SK-N-SH (cell line): ENCODE data around the gene C3orf20. TPM values are rescaled to one million over a fixed set of nuclear protein-coding genes. Genes with fewer than 3 reads are reported as not detected.

Source experiments
- CTCF ChIA-PET: fragments of 300-600, 350-600 bp; formaldehyde crosslinking; extraction: SDS; loops from one replicate; lab custom pipeline; 2021; lab: Yijun Ruan, JAX
- POLR2A ChIA-PET: fragments of 350-600 bp; sonication (Branson Sonifier 250); formaldehyde crosslinking; extraction: SDS; loops from one replicate; lab custom pipeline; 2020; ENCODE audit warnings: antibody characterized with exemption, inconsistent platforms; lab: Yijun Ruan, JAX
- DNase-seq: peaks from one replicate; pipeline ENCODE4 v3.0.0; 2012
- H2AFZ ChIP-seq: fragments of 200-600 bp; sonication (generic); 2 replicates; pipeline ENCODE4 v1.8.1; 2016; ENCODE audit warnings: antibody characterized with exemption, mild to moderate bottlenecking, low read depth
- H3F3A ChIP-seq: fragments of 200-600 bp; sonication (generic); replicated peaks from 2 replicates; pipeline ENCODE3; 2016; ENCODE audit warnings: antibody characterized with exemption, mild to moderate bottlenecking; ENCODE audit not compliant: insufficient read depth
- H3K27ac ChIP-seq, 2 experiments: fragments of 200-500 bp in 1 of 2; fragments of 200-600 bp in 1 of 2; sonication (Bioruptor generic) in 1 of 2; sonication (generic), shearing (Covaris generic) in 1 of 2; 2 replicates each; pipeline versions ENCODE4 v1.5.1 to v1.6.1; 2014 to 2016; ENCODE audit warnings: low read depth in 2 of 2, inconsistent platforms in 1 of 2, low read length in 1 of 2, mild to moderate bottlenecking in 1 of 2, mixed read lengths in 1 of 2
- H3K27me3 ChIP-seq: fragments of 200-600 bp; sonication (generic), shearing (Covaris generic); 2 replicates; pipeline ENCODE4 v1.6.1; 2016; ENCODE audit warnings: mixed run types; ENCODE audit not compliant: insufficient read depth
- H3K36me3 ChIP-seq, 2 experiments: fragments of 200-500 bp in 1 of 2; fragments of 200-600 bp in 1 of 2; sonication (Bioruptor generic) in 1 of 2; sonication (generic) in 1 of 2; replicated peaks in 1 of 2; 2 replicates each; pipeline versions ENCODE3 to v1.5.1; 2014 to 2016; ENCODE audit warnings: low read length in 1 of 2, mild to moderate bottlenecking in 1 of 2; ENCODE audit not compliant: insufficient read depth in 2 of 2, control insufficient read depth in 1 of 2
- H3K4me1 ChIP-seq, 2 experiments: fragments of 200-500 bp in 1 of 2; fragments of 200-600 bp in 1 of 2; sonication (Bioruptor generic) in 1 of 2; sonication (generic), shearing (Covaris generic) in 1 of 2; 2 replicates each; pipeline versions ENCODE4 v1.5.1 to v1.6.1; 2014 to 2016; ENCODE audit warnings: low read depth in 1 of 2, low read length in 1 of 2, mixed run types in 1 of 2; ENCODE audit not compliant: insufficient read depth in 2 of 2, control insufficient read depth in 1 of 2
- H3K4me2 ChIP-seq: fragments of 200-600 bp; sonication (generic), shearing (Covaris generic); 2 replicates; pipeline ENCODE4 v1.6.1; 2017; ENCODE audit warnings: mixed run types
- H3K4me3 ChIP-seq, 2 experiments: fragments of 200-500 bp in 1 of 2; fragments of 200-600 bp in 1 of 2; sonication (Bioruptor generic) in 1 of 2; sonication (generic), shearing (Covaris generic) in 1 of 2; 2 replicates each; pipeline versions ENCODE4 v1.5.1 to v1.8.1; 2014 to 2016; ENCODE audit warnings: low read depth in 2 of 2, inconsistent platforms in 1 of 2, low read length in 1 of 2, mild to moderate bottlenecking in 1 of 2, mixed read lengths in 1 of 2, moderate library complexity in 1 of 2
- H3K79me2 ChIP-seq: fragments of 200-600 bp; sonication (generic); 2 replicates; pipeline ENCODE4 v1.8.1; 2017; ENCODE audit warnings: mild to moderate bottlenecking; ENCODE audit not compliant: insufficient read depth
- H3K9ac ChIP-seq: fragments of 200-600 bp; sonication (generic); 2 replicates; pipeline ENCODE4 v1.6.1; 2017; ENCODE audit warnings: mixed run types
- H3K9me2 ChIP-seq: fragments of 200-600 bp; sonication (generic); 2 replicates; pipeline ENCODE4 v1.6.1; 2017; ENCODE audit warnings: mixed run types
- H3K9me3 ChIP-seq: fragments of 200-600 bp; sonication (generic); 2 replicates; pipeline ENCODE4 v1.6.1; 2017; ENCODE audit warnings: mixed run types, mild to moderate bottlenecking, moderate library complexity
- H4K20me1 ChIP-seq: fragments of 200-600 bp; sonication (generic); 2 replicates; pipeline ENCODE4 v1.6.1; 2017; ENCODE audit warnings: mild to moderate bottlenecking, mixed run types; ENCODE audit not compliant: insufficient read depth
- EP300 ChIP-seq, 2 experiments: IDR thresholded peaks; 2 replicates each; pipeline versions ENCODE4 v1.4.0 to v1.6.1; 2012; ENCODE audit warnings: borderline replicate concordance in 1 of 2, low read depth in 1 of 2, low read length in 1 of 2
- EZH2phosphoT487 ChIP-seq: fragments of 200-600 bp; sonication (generic); IDR thresholded peaks from 2 replicates; pipeline ENCODE4 v1.6.1; 2017; ENCODE audit warnings: low read depth, mixed run types, mild to moderate bottlenecking, antibody characterized with exemption, moderate library complexity, borderline replicate concordance
- FOXJ3 ChIP-seq: sonication (generic); formaldehyde crosslinking; IDR thresholded peaks from 2 replicates; pipeline ENCODE4 v1.5.1; 2020; ENCODE audit warnings: mild to moderate bottlenecking, missing genetic modification reagents
- FOXM1 ChIP-seq: IDR thresholded peaks from 2 replicates; pipeline ENCODE4 v1.4.0; 2012; ENCODE audit warnings: low read depth, mild to moderate bottlenecking
- MAX ChIP-seq: IDR thresholded peaks from 2 replicates; pipeline ENCODE4 v1.4.0; 2012; ENCODE audit warnings: low read depth
- PBX3 ChIP-seq: IDR thresholded peaks from 2 replicates; pipeline ENCODE4; 2012
- SIN3A ChIP-seq: IDR thresholded peaks from 2 replicates; pipeline ENCODE4 v1.6.1; 2012; ENCODE audit warnings: low read depth, mild to moderate bottlenecking, low read length, moderate library complexity, borderline replicate concordance
- SMC3 ChIP-seq: IDR thresholded peaks from 2 replicates; pipeline ENCODE4 v1.6.1; 2012; ENCODE audit warnings: low read depth, low read length, improper control_type of control experiment
- TCF12 ChIP-seq: IDR thresholded peaks from 2 replicates; pipeline ENCODE4 v1.4.0; 2012
- USF1 ChIP-seq: IDR thresholded peaks from 2 replicates; pipeline ENCODE4 v1.4.0; 2012; ENCODE audit warnings: low read depth, borderline replicate concordance
- YY1 ChIP-seq: IDR thresholded peaks from 2 replicates; pipeline ENCODE4 v1.4.0; 2012; ENCODE audit warnings: low read depth, mild to moderate bottlenecking
- ZBTB33 ChIP-seq: IDR thresholded peaks from 2 replicates; pipeline ENCODE4 v1.4.0; 2012; ENCODE audit warnings: low read depth, borderline replicate concordance
- WGBS: methylation state at CpG from one replicate; pipeline ENCODE4 v1.1.6; 2017; ENCODE audit warnings: low lambda C conversion rate; 5-methylcytosine and 5-hydroxymethylcytosine counted together
- polyA plus RNA-seq, 3 experiments: library from polyadenylated mRNA; depleted of rRNA; stranded (reverse); fragments of >200 nt; gene quantifications; 2 replicates each; pipeline ENCODE4 v1.2.3, GENCODE V29; 2012

C3orf20 gene
- polyA plus RNA-seq, 1 of the 3 experiments (the other 2 are of a cell fraction) = not detected

GRCh38 chr3:14768881-14769280 lies 93.9 kb downstream of the C3orf20 start:
- 54% methylated on average over 6 of the region's 6 CpGs for WGBS
- Histone ChIP-seq H3K9ac (no peak overlapping the region), H3K79me2 (no peaks in the 10 kb centered on the region), H2AFZ (no peak overlapping the region), H3F3A (no peaks in the 10 kb centered on the region), H3K27me3 (no peaks in the 10 kb centered on the region), H3K4me2 (no peak overlapping the region), H3K9me2 (no peaks in the 10 kb centered on the region), H3K27ac (no peak overlapping the region), H3K4me3 (no peak overlapping the region), H3K4me1 (peaks cover 0 to 6% of the 10 kb centered on the region in 2 experiments; a peak in 1 of 4 replicates), H4K20me1 (no peaks in the 10 kb centered on the region), H3K36me3 (no peaks in the 10 kb centered on the region), H3K9me3 (no peaks in the 10 kb centered on the region)
- no peak for TF ChIP-seq TCF12
- no peak for TF ChIP-seq FOXM1
- TF ChIP-seq EZH2phosphoT487 = no peak
- no peak for TF ChIP-seq USF1
- TF ChIP-seq SIN3A = no peak
- TF ChIP-seq ZBTB33 = no peak
- TF ChIP-seq YY1 = no peak
- TF ChIP-seq SMC3 = no peak
- no peak for TF ChIP-seq FOXJ3 (CRISPR knock-in tag)
- TF ChIP-seq EP300 (IDR thresholded peaks at IDR 0.05; ENCODE audit: borderline replicate concordance in 1 of 2, low read depth in 1 of 2, low read length in 1 of 2) = no peak
- TF ChIP-seq MAX = no peak
- TF ChIP-seq PBX3 = no peak
- ChIA-PET CTCF (interaction anchor here (0.8 to 3.9 kb wide), 4 partner anchors 12 to 152 kb away, joined by 3 to 19 read pairs (median 5); no protein-coding TSS in a partner anchor), POLR2A (no interaction called here)
- no peak for DNase-seq
